Ascending aorta (tissue), 2 donors: ENCODE results near the gene ARFRP1. TPM values are rescaled to one million over a fixed set of nuclear protein-coding genes. Genes with fewer than 3 reads are reported as not detected.

Experiments used
- DNase-seq, 2 donors: peaks; one replicate each; pipeline ENCODE4 v3.0.0-alpha.2; 2019; ENCODE audit warnings: low spot score in 2 of 2
- H3K27ac ChIP-seq, 2 donors: fragments of 200-600 bp; sonication (generic); one replicate each; pipeline ENCODE4 v1.5.1; 2016 to 2017; ENCODE audit warnings: mild to moderate bottlenecking in 1 of 2
- H3K27me3 ChIP-seq: fragments of 200-600 bp; sonication (generic); one replicate; pipeline ENCODE4 v1.5.1; 2017
- H3K36me3 ChIP-seq, 2 donors: fragments of 200-600 bp; sonication (generic); one replicate each; pipeline ENCODE4 v1.5.1; 2016
- H3K4me1 ChIP-seq, 2 donors: fragments of 200-600 bp; sonication (generic); one replicate each; pipeline ENCODE4 v1.5.1; 2016 to 2017; ENCODE audit warnings: mild to moderate bottlenecking in 1 of 2
- H3K4me3 ChIP-seq, 2 donors: fragments of 200-600 bp; sonication (generic); one replicate each; pipeline ENCODE4 v1.5.1; 2016 to 2017; ENCODE audit warnings: mild to moderate bottlenecking in 1 of 2
- H3K9me3 ChIP-seq, 2 donors: fragments of 200-600 bp; sonication (generic); one replicate each; pipeline ENCODE4 v1.5.1; 2016
- intact Hi-C: fragments of 100-400 bp; cut with DNase I; formaldehyde crosslinking; loops from one replicate; pipeline ENCODE4 v1.15.1; 2023
- total RNA-seq: library from RNA; depleted of rRNA; stranded (reverse); fragments of >200 nt; gene quantifications from one replicate; pipeline ENCODE4 v1.1.0, GENCODE V29; 2016
- TF ChIP-seq, protein P1 (sequence below), 3 experiments: fragments of 200-600 bp in 2 of 3; fragments of 450-650 bp in 1 of 3; sonication (generic) in 2 of 3; IDR thresholded peaks; one replicate each; pipeline ENCODE4 v1.5.1; 2016 to 2019; ENCODE audit warnings: antibody characterized with exemption in 3 of 3, mild to moderate bottlenecking in 1 of 3, moderate library complexity in 1 of 3

Gene ARFRP1
- total RNA-seq, 1 donor from 2014 or later = 50.8 TPM

DNA sequence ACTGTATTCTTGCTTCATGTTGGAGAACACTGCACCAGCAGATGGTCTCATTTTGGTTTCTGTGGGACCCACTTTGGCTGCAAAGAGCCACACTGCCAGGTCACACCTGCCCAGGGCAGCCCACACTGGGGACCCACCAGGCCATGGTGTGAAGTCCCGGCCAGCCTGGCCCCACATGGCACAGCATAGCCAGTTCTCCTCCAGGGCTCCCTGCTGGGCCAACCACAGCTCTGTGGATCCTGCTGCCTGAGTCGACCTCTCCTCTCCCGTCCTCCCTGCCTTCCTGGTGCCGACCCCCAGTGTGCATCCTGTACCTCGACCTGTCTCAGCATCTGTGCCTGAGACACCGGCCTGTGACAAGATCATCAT, 3.0 kb downstream of the ARFRP1 start:
- peaks cover 6 to 15% of the 10 kb centered on the region in 2 donors for H3K4me1 ChIP-seq
- no peak overlapping the region for H3K4me3 ChIP-seq
- no peaks in the 10 kb centered on the region for H3K27me3 ChIP-seq
- H3K27ac ChIP-seq = no peak overlapping the region
- peaks cover 30 to 43% of the 10 kb centered on the region in 2 donors for H3K36me3 ChIP-seq
- intact Hi-C loops = no loop called here
- DNase-seq = peak in 1 of 2 donors; percentile 55
- H3K9me3 ChIP-seq = no peaks in the 10 kb centered on the region
- TF ChIP-seq, protein P1, sequence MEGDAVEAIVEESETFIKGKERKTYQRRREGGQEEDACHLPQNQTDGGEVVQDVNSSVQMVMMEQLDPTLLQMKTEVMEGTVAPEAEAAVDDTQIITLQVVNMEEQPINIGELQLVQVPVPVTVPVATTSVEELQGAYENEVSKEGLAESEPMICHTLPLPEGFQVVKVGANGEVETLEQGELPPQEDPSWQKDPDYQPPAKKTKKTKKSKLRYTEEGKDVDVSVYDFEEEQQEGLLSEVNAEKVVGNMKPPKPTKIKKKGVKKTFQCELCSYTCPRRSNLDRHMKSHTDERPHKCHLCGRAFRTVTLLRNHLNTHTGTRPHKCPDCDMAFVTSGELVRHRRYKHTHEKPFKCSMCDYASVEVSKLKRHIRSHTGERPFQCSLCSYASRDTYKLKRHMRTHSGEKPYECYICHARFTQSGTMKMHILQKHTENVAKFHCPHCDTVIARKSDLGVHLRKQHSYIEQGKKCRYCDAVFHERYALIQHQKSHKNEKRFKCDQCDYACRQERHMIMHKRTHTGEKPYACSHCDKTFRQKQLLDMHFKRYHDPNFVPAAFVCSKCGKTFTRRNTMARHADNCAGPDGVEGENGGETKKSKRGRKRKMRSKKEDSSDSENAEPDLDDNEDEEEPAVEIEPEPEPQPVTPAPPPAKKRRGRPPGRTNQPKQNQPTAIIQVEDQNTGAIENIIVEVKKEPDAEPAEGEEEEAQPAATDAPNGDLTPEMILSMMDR (IDR thresholded peaks at IDR 0.05) = no peak

DNA sequence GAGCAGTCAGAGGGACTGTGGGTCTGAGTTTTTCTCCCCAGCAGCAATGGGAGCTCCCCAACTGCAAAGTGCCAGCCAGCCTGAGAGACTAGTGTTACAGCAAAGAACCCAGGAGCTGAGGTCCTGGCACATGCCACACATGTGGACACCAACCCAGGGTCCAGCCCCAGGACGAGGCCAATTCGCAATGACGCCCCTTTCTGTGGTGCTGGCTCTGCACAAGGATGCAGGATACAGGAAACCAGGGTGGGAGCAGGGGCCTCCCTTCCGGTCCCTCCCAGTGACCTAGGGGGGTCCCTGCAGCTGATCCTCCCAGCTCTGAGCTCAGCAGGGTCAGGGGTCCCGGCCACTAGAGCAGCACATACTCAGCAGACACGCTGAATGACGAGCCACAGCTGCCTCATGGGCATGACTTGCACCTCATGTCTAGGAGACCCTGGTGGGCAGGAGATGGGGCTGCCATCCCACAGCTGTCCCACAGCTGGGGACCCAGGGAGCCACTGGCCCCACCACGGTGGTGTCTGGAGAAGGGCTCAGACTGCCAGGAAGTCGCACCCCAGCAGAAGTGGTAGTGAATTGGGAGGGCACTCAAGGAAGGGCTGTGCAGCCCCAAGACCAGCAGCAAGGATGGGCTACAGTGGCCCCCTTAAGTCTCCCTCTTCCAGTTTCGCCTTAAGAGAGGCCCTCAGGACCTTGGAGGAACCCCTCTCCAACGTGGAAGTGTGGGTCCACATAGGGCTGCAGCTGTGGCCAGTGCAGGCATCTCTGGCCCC, 3.6 kb downstream of the ARFRP1 start:
- Histone ChIP-seq H3K36me3 (peaks cover 30 to 44% of the 10 kb centered on the region in 2 donors), H3K4me3 (no peak overlapping the region), H3K9me3 (no peaks in the 10 kb centered on the region), H3K27ac (no peak overlapping the region), H3K27me3 (no peaks in the 10 kb centered on the region), H3K4me1 (peaks cover 7 to 20% of the 10 kb centered on the region in 2 donors)
- intact Hi-C loops = no loop called here
- peak in 1 of 2 donors; percentile 50 for DNase-seq
- TF ChIP-seq, protein P1 (IDR thresholded peaks at IDR 0.05) = no peak

DNA sequence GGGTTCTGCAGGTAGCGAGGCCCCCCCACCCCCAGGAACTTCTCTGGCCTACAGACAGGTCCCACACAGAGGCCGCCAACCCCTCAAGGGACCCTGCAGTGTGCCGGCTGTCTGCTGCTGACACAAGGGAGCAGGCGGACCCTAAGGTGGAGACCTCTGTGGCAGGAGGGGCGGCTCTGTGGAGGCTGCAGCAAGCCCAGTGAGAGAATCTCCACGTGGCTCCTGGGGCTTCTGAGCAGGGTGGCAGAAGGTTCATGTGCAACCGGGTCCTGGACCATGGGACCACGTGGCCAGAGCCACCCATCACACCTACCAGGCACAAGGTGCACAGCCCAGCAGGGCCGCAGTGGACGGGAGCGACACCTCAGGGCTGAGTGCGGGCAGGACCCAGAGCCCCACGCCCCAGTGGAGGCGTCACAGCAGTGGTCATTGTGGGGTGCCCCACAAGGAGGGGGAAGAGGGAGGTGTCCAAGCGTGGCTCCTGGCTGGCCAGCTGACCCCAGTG, 4.3 kb downstream of the ARFRP1 start:
- DNase-seq = peak in 1 of 2 donors; percentile 52
- intact Hi-C loops = no loop called here

DNA sequence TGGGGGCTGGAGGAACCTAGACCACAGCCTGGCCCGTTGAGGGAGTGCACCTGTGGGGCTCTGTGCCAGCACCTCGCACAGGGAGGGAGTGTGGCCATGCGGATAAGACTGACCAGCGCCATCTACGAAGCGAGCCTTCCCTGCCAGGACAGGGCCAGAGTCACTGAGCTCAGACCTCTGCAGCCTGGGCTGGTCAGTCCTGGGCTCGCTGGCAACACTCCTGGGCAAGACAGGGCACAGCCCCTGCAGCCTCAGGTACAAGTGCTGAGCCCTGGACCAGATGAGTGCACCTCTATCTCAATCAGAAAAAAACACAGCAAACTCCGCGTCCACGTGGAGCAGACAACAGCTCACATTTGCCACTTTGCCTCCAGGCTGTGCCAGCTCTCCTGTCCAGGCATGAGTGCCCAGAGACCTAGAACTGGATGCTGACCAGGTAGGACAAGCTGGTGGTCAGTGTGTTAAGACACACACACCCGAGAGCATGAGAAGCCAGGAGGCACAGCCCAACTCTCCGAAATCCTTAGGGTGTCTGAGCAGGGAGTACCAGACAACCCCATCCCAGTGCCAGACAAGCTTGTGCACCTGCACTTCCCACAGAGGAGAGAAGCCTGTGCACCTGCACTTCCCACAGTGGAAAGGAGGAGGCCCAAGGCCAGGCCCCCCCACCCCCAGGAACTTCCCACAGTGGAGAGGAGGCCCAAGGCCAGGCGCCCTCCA, 4.9 kb downstream of the ARFRP1 start:
- H3K27me3 ChIP-seq = no peaks in the 10 kb centered on the region
- intact Hi-C loops = no loop called here
- H3K27ac ChIP-seq = no peak overlapping the region
- no peak overlapping the region for H3K4me3 ChIP-seq
- no peaks in the 10 kb centered on the region for H3K9me3 ChIP-seq
- H3K4me1 ChIP-seq = peaks cover 16 to 21% of the 10 kb centered on the region in 2 donors
- TF ChIP-seq, protein P1 (IDR thresholded peaks at IDR 0.05) = no peak
- DNase-seq = peak; percentile 6 to 60
- H3K36me3 ChIP-seq = peaks cover 30 to 44% of the 10 kb centered on the region in 2 donors

More for the DNA sequence above, 4.3 kb downstream of the ARFRP1 start:
- Histone ChIP-seq H3K27ac (no peak overlapping the region), H3K9me3 (no peaks in the 10 kb centered on the region), H3K4me1 (peaks cover 13 to 20% of the 10 kb centered on the region in 2 donors), H3K27me3 (no peaks in the 10 kb centered on the region), H3K4me3 (no peak overlapping the region), H3K36me3 (peaks cover 30 to 44% of the 10 kb centered on the region in 2 donors)
- TF ChIP-seq, protein P1 (IDR thresholded peaks at IDR 0.05) = no peak

DNA sequence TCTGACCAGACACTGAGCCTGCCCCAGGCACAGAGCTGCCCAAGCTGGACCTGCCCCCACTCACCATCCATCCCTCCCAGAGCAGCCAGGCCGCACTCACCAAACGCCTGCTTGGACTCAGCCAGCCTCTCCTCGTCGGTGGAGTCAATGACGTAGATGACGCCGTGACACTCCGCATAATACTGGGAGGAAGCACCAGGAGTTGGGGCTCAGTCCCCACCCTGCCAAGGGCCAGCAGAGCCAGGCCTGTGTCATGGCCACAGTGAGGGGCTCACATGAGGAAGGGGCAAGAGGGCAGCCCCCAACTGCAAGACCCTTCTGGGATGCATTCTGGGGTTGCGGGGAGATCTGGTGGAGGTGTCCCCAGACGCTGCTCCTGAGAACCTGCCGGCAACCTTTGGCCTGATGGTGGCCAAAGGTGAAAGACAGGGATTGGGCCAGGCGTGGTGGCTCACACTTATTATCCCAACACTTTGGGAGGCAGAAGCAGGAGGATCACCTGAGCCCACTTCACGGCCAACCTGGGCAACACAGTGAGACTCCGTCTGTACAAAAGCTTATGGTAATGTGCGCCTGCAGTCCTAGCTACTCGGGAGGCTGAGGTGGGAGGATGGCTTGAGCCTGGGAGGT, 5.6 kb downstream of the ARFRP1 start:
- TF ChIP-seq, protein P1 (IDR thresholded peaks at IDR 0.05) = no peak
- no peaks in the 10 kb centered on the region for H3K27me3 ChIP-seq
- peaks cover 30 to 44% of the 10 kb centered on the region in 2 donors for H3K36me3 ChIP-seq
- DNase-seq = peak; percentile 8 to 42
- peaks cover 20 to 21% of the 10 kb centered on the region in 2 donors for H3K4me1 ChIP-seq
- H3K4me3 ChIP-seq = no peak overlapping the region
- H3K9me3 ChIP-seq = no peaks in the 10 kb centered on the region
- H3K27ac ChIP-seq = no peak overlapping the region
- intact Hi-C loops = no loop called here
